HG02981 (cell line): Measurements from ENCODE around the gene ATRNL1.

Experiments
- ATAC-seq: cut with Tn5 transposase; IDR thresholded peaks from one replicate; pipeline ENCODE4 v1.9.1; 2021; ENCODE audit warnings: mild to moderate bottlenecking, moderate library complexity; ENCODE audit not compliant: unreplicated experiment

The ATRNL1 gene

GRCh38 chr10:115968236-115968635 is 875.1 kb downstream of the ATRNL1 start:
- ATAC-seq, result no peak

- ATAC-seq, result no peak
Observed at GRCh38 chr10:115969591-115969990, 876.4 kb downstream of the ATRNL1 start.

- ATAC-seq, result no peak
Observed at GRCh38 chr10:115971921-115972320, 878.8 kb downstream of the ATRNL1 start.

GRCh38 chr10:115972426-115972825 is 879.3 kb downstream of the ATRNL1 start:
- ATAC-seq, result no peak

GRCh38 chr10:115974351-115974750 is 881.2 kb downstream of the ATRNL1 start:
- ATAC-seq, result no peak

GRCh38 chr10:115974816-115975430 is 881.8 kb downstream of the ATRNL1 start:
- ATAC-seq, result no peak

- ATAC-seq, result no peak
Observed at GRCh38 chr10:115975506-115975905, 882.3 kb downstream of the ATRNL1 start.

GRCh38 chr10:115976342-115976741 is 883.2 kb downstream of the ATRNL1 start:
- ATAC-seq, result no peak

- no peak for ATAC-seq
Observed at GRCh38 chr10:115977855-115978254, 884.7 kb downstream of the ATRNL1 start.

- ATAC-seq, result no peak
Observed at GRCh38 chr10:115979576-115979975, 886.4 kb downstream of the ATRNL1 start.

- no peak for ATAC-seq
Observed at GRCh38 chr10:115980470-115980869, 887.3 kb downstream of the ATRNL1 start.

GRCh38 chr10:115981081-115981480 is 887.9 kb downstream of the ATRNL1 start:
- ATAC-seq, result no peak

GRCh38 chr10:115982076-115982475 is 888.9 kb downstream of the ATRNL1 start:
- ATAC-seq, result no peak

- no peak for ATAC-seq
Observed at GRCh38 chr10:115982526-115982925, 889.4 kb downstream of the ATRNL1 start.

- ATAC-seq, result no peak
Observed at GRCh38 chr10:115985786-115986185, 892.6 kb downstream of the ATRNL1 start.

- ATAC-seq, result no peak
Observed at GRCh38 chr10:115988380-115988779, 895.2 kb downstream of the ATRNL1 start.

GRCh38 chr10:115989621-115990020 is 896.5 kb downstream of the ATRNL1 start:
- ATAC-seq, result no peak

GRCh38 chr10:115992236-115992986 is 899.2 kb downstream of the ATRNL1 start:
- no peak for ATAC-seq

GRCh38 chr10:115996031-115996430 is 902.9 kb downstream of the ATRNL1 start:
- ATAC-seq, result no peak

- ATAC-seq, result no peak
Observed at GRCh38 chr10:115998301-115998700, 905.1 kb downstream of the ATRNL1 start.
